CMK (cell line): ENCODE measurements around the gene LANCL2.
"Not testable (repeated sequence)": the region's sequence is repeated elsewhere in the genome, so short reads cannot be mapped to it uniquely, and the experiment has no call there.

Source experiments
- DNase-seq: peaks from one replicate; pipeline ENCODE4 v3.0.0-alpha.2; 2010; ENCODE audit warnings: low read depth

The LANCL2 gene

GRCh38 chr7:55362927-55363326, 2.2 kb upstream of the LANCL2 start:
- DNase-seq: no peak

- DNase-seq: no peak
These were observed 1.6 kb upstream of the LANCL2 start for GRCh38 chr7:55363386-55364170.

- peak; percentile 78 for DNase-seq
These were observed 731 bp downstream of the LANCL2 start for GRCh38 chr7:55365675-55366460.

- DNase-seq: no peak
These were observed 1.4 kb downstream of the LANCL2 start for GRCh38 chr7:55366461-55367070.

GRCh38 chr7:55367283-55367840, 2.2 kb downstream of the LANCL2 start:
- DNase-seq: no peak

GRCh38 chr7:55369427-55370400, 4.6 kb downstream of the LANCL2 start:
- no peak for DNase-seq

- DNase-seq: no peak
These were observed 9.1 kb downstream of the LANCL2 start for GRCh38 chr7:55374213-55374612.

- no peak for DNase-seq
These were observed 10.1 kb downstream of the LANCL2 start for GRCh38 chr7:55375237-55375636.

- DNase-seq: no peak
These were observed 12.2 kb downstream of the LANCL2 start for GRCh38 chr7:55377162-55377817.

- DNase-seq: no peak
These were observed 14.1 kb downstream of the LANCL2 start for GRCh38 chr7:55379285-55379684.

GRCh38 chr7:55381189-55381588, 16.1 kb downstream of the LANCL2 start:
- no peak for DNase-seq

- DNase-seq: no peak
These were observed 16.6 kb downstream of the LANCL2 start for GRCh38 chr7:55381696-55382095.

GRCh38 chr7:55382251-55382650, 17.1 kb downstream of the LANCL2 start:
- DNase-seq: no peak

GRCh38 chr7:55386541-55386940, 21.4 kb downstream of the LANCL2 start:
- DNase-seq: no peak

- DNase-seq: no peak
These were observed 22.2 kb downstream of the LANCL2 start for GRCh38 chr7:55387062-55387965.

GRCh38 chr7:55396233-55396785, 31.2 kb downstream of the LANCL2 start:
- DNase-seq: no peak

- DNase-seq: no peak
These were observed 32.5 kb downstream of the LANCL2 start for GRCh38 chr7:55397617-55398016.

GRCh38 chr7:55400191-55400590, 35.1 kb downstream of the LANCL2 start:
- DNase-seq: no peak

GRCh38 chr7:55402506-55402905, 37.4 kb downstream of the LANCL2 start:
- not testable (repeated sequence) for DNase-seq
